Parathyroid adenoma (tissue), 2 donors: Measurements from ENCODE around the gene SIGLEC8.
"Not testable (repeated sequence)": the region's sequence is repeated elsewhere in the genome, so short reads cannot be mapped to it uniquely, and the experiment has no call there.

Source experiments
- H2AFZ ChIP-seq: fragments of 300-600 bp; sonication (generic); one replicate; pipeline ENCODE4 v1.7.0; 2017; ENCODE audit warnings: antibody characterized with exemption, mild to moderate bottlenecking
- H3K27ac ChIP-seq: fragments of 300-600 bp; sonication (generic); one replicate; pipeline ENCODE4 v1.7.0; 2017
- H3K27me3 ChIP-seq: fragments of 300-600 bp; sonication (generic); one replicate; pipeline ENCODE4 v1.7.0; 2017; ENCODE audit warnings: low read length; ENCODE audit not compliant: control insufficient read depth, insufficient read depth
- H3K36me3 ChIP-seq: fragments of 300-600 bp; sonication (generic); one replicate; pipeline ENCODE4 v1.7.0; 2017; ENCODE audit warnings: low read length; ENCODE audit not compliant: control insufficient read depth, insufficient read depth
- H3K4me1 ChIP-seq: fragments of 300-600 bp; sonication (generic); one replicate; pipeline ENCODE4 v1.7.0; 2017; ENCODE audit warnings: control low read depth
- H3K4me2 ChIP-seq: fragments of 300-600 bp; sonication (generic); one replicate; pipeline ENCODE4 v1.7.0; 2017; ENCODE audit warnings: low read length
- H3K4me3 ChIP-seq: fragments of 300-600 bp; sonication (generic); one replicate; pipeline ENCODE4 v1.7.0; 2017; ENCODE audit warnings: low read depth, low read length
- H3K79me2 ChIP-seq: fragments of 300-600 bp; sonication (generic); one replicate; pipeline ENCODE4 v1.7.0; 2017; ENCODE audit warnings: control low read depth
- H3K9ac ChIP-seq: fragments of 300-600 bp; sonication (generic); one replicate; pipeline ENCODE4 v1.7.0; 2017; ENCODE audit warnings: mild to moderate bottlenecking
- H3K9me3 ChIP-seq: fragments of 300-600 bp; sonication (generic); one replicate; pipeline ENCODE4 v1.7.0; 2017; ENCODE audit warnings: low read length; ENCODE audit not compliant: control insufficient read depth
- TF ChIP-seq, protein P1 (sequence below): fragments of 300-600 bp; sonication (generic); IDR thresholded peaks from one replicate; pipeline ENCODE4 v1.7.0; 2017; ENCODE audit warnings: antibody characterized with exemption, mild to moderate bottlenecking
- donor health status: primary hyperparathyroidism.

Gene SIGLEC8

DNA sequence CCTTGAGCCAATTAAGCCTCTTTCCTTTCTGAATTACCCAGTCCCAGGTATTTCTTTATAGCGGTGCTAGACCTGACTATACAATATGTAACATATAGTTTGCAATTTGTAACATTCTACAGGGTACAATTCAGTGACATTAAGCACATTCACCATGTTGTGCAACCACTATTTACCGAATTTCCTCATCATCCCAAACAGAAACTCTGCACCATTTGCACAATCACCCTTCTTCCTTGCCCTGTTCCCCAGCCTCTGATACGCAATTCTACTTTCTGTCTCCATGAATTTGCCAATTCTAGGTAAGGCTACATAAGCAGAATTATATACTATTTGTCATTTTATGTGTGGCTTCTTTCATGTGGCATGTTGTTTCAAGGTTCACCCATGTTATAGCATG, 27.1 kb downstream of the SIGLEC8 start:
- Histone ChIP-seq H3K36me3 (no peaks in the 10 kb centered on the region), H2AFZ (no peak overlapping the region), H3K79me2 (no peaks in the 10 kb centered on the region), H3K4me1 (no peaks in the 10 kb centered on the region), H3K27ac (no peak overlapping the region), H3K27me3 (no peaks in the 10 kb centered on the region), H3K4me3 (no peak overlapping the region), H3K4me2 (no peak overlapping the region), H3K9me3 (no peaks in the 10 kb centered on the region), H3K9ac (no peak overlapping the region)
- TF ChIP-seq, protein P1, sequence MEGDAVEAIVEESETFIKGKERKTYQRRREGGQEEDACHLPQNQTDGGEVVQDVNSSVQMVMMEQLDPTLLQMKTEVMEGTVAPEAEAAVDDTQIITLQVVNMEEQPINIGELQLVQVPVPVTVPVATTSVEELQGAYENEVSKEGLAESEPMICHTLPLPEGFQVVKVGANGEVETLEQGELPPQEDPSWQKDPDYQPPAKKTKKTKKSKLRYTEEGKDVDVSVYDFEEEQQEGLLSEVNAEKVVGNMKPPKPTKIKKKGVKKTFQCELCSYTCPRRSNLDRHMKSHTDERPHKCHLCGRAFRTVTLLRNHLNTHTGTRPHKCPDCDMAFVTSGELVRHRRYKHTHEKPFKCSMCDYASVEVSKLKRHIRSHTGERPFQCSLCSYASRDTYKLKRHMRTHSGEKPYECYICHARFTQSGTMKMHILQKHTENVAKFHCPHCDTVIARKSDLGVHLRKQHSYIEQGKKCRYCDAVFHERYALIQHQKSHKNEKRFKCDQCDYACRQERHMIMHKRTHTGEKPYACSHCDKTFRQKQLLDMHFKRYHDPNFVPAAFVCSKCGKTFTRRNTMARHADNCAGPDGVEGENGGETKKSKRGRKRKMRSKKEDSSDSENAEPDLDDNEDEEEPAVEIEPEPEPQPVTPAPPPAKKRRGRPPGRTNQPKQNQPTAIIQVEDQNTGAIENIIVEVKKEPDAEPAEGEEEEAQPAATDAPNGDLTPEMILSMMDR: no peak

DNA sequence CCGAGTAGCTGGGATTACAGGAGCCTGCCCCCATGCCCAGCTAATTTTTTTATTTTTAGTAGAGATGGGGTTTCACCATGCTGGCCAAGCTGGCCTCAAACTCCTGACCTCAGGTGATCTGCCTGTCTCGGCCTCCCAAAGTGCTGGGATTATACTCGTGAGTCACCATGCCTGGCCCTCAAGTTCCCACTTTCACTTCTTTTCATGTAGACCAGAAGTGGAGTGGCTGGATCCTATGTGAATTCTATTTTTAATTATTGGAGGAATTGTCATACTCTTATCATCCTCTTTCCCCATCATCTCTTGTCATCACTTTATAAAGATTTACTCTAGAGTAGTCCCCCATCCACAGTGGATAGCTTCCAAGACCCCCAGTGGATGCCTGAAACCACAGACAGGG, 28.0 kb downstream of the SIGLEC8 start:
- no peak overlapping the region for H3K9ac ChIP-seq
- H3K9me3 ChIP-seq: no peaks in the 10 kb centered on the region
- H2AFZ ChIP-seq: no peak overlapping the region
- no peaks in the 10 kb centered on the region for H3K79me2 ChIP-seq
- H3K27me3 ChIP-seq: no peaks in the 10 kb centered on the region
- H3K36me3 ChIP-seq: no peaks in the 10 kb centered on the region
- H3K4me2 ChIP-seq: no peak overlapping the region
- H3K4me1 ChIP-seq: no peaks in the 10 kb centered on the region
- H3K27ac ChIP-seq: no peak overlapping the region
- TF ChIP-seq, protein P1: no peak
- no peak overlapping the region for H3K4me3 ChIP-seq

DNA sequence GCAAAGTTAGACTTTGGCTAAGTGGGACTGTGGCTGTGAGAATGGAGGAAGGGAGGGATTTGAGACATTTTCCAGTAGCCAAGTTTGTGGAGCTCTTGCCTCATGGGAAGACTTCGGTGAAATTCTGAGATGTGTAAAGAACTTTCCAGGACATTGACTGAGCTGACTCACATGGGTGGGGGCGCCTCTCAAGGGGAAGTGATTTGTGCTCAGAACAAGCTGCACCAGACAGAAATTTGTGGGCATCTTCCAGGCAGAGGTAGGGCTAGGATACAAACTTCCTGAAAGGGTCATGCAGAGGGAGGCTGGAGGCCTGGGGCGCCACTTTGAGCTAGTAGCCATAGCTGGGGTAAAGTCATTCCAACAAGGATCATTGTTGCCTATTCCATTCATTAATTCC, 31.1 kb downstream of the SIGLEC8 start:
- TF ChIP-seq, protein P1: no peak
- no peak overlapping the region for H3K4me2 ChIP-seq

DNA sequence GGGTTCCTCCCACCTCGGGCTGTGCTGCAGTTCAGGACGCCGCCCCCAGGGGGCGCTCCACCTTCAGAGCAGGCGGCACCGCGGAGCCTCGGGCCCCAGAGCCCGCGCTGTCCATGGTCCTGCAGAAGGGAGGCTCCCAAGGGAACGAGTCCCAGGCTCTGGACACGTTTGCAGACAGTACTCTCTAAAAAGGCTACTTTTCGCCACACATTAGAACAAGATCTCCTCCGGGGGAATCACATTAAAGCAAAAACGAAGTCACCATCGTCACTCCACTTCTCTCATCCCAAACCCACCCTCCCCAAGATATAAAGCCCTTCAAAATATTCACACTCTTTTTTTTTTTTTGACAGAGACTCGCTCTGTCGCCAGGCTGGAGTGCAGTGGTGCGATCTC, 36.2 kb downstream of the SIGLEC8 start:
- no peaks in the 10 kb centered on the region for H3K4me1 ChIP-seq
- H3K4me2 ChIP-seq: no peak overlapping the region
- TF ChIP-seq, protein P1: peak; percentile 97
- H3K4me3 ChIP-seq: no peak overlapping the region
- H2AFZ ChIP-seq: peak overlapping the region; percentile 64
- H3K9ac ChIP-seq: no peak overlapping the region
- no peaks in the 10 kb centered on the region for H3K27me3 ChIP-seq
- no peak overlapping the region for H3K27ac ChIP-seq
- no peaks in the 10 kb centered on the region for H3K79me2 ChIP-seq
- H3K9me3 ChIP-seq: no peaks in the 10 kb centered on the region
- no peaks in the 10 kb centered on the region for H3K36me3 ChIP-seq

More for the DNA sequence above, 31.1 kb downstream of the SIGLEC8 start:
- Histone ChIP-seq H3K36me3 (no peaks in the 10 kb centered on the region), H3K79me2 (no peaks in the 10 kb centered on the region), H3K9me3 (no peaks in the 10 kb centered on the region), H3K27me3 (no peaks in the 10 kb centered on the region), H3K4me3 (no peak overlapping the region), H3K27ac (no peak overlapping the region), H2AFZ (no peak overlapping the region), H3K9ac (no peak overlapping the region), H3K4me1 (no peaks in the 10 kb centered on the region)

DNA sequence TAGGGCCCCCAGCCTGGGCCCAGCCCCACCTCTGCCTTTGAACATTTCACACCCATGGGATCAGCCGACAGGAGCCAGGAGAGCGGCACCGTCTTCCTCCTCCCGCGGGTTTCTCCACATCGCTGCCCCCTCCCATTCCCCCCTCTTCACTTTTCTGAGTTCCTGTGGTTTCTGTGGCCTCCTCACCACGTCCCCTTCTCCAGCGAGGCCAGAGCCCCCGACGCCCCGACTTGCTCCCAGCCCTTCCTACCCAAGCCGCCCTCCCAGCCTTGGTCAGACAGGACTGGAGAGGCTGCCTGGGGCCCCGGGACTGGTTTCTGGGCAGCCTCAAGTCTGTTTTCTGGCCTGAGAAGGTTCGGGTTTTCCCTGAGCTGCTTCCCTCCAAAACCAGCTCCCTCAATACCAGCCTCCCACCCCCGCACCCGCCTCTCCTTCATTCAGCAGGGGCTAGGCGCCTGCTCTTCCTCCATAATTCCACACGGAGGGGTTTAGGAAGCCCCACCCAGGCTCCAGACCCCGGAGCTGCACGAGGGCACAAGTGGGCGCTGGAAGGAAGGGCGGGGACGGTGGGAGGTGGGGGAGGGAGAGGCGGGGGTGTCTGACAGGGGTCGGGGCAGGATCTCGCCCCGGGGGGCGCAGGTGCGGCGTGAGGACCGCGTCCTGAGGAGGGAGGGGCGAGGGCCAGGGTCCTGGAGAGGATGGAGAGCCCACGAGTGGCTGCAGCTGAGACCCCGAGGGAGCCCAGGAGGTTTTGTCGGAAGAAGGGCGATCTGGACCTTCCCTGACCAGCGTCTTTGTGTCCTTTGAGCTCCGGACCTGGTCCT, 36.8 kb downstream of the SIGLEC8 start:
- Histone ChIP-seq H3K4me3 (no peak overlapping the region), H3K79me2 (no peaks in the 10 kb centered on the region), H3K9me3 (no peaks in the 10 kb centered on the region), H3K27me3 (no peaks in the 10 kb centered on the region), H2AFZ (peak overlapping the region; percentile 64), H3K27ac (no peak overlapping the region), H3K9ac (no peak overlapping the region), H3K4me1 (no peaks in the 10 kb centered on the region), H3K4me2 (no peak overlapping the region), H3K36me3 (no peaks in the 10 kb centered on the region)
- TF ChIP-seq, protein P1: no peak

DNA sequence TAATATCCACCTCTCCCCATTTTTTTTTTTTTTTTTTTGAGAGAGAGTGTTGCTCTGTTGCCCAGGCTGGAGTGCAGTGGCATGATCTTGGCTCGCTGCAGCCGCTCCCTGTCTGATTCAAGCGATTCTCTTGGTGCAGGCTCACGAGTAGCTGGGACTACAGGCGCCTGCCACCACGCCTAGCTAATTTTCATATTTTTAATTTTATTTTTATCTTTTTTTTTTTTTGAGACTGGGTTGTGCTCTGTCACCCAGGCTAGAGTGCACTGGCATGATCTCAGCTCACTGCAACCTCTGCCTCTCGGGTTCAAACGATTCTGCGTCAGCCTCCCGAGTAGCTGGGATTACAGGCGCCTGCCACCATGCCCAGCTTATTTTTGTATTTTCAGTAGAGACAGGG, 37.7 kb downstream of the SIGLEC8 start:
- H3K27me3 ChIP-seq: not testable (repeated sequence)

More for the DNA sequence above, 37.7 kb downstream of the SIGLEC8 start:
- not testable (repeated sequence) for H3K79me2 ChIP-seq, H3K9ac ChIP-seq, H2AFZ ChIP-seq, H3K36me3 ChIP-seq, H3K9me3 ChIP-seq, H3K4me1 ChIP-seq, H3K27ac ChIP-seq, H3K4me2 ChIP-seq, H3K4me3 ChIP-seq
